ENCODE data around the gene ATP6V1F.

- TF ChIP-seq CTCF (IDR thresholded peaks at IDR 0.05) (no peak), POLR2A (IDR thresholded peaks at IDR 0.05) (no peak)
These were observed 47.2 kb downstream of the ATP6V1F start for GRCh38 chr7:128909625-128910568.
